WTC11 (cell line): ENCODE data around the gene CACNA1D. TPM values are rescaled to one million over a fixed set of nuclear protein-coding genes. Genes with fewer than 3 reads are reported as not detected.

Source experiments
- ATAC-seq: fragments of 200-7000 bp; cut with Tn5 transposase; 2 replicates; pipeline ENCODE4 v1.10.0; 2021; ENCODE audit warnings: mild to moderate bottlenecking, moderate library complexity
- CTCF ChIA-PET: fragments of 300-600 bp; sonication (Branson Sonifier 250); formaldehyde crosslinking; loops from one replicate; lab custom pipeline; 2021; ENCODE audit warnings: antibody characterized with exemption; lab: Charles Lee
- POLR2A ChIA-PET: fragments of 350-600 bp; sonication (Branson Sonifier 250); formaldehyde crosslinking; loops from one replicate; lab custom pipeline; 2021; ENCODE audit warnings: antibody characterized with exemption; lab: Charles Lee
- DNase-seq: peaks from one replicate; pipeline ENCODE4 v3.0.0; 2021; ENCODE audit warnings: low spot score
- H3K27ac Mint-ChIP-seq: 2 replicates; pipeline ENCODE4 v1.8.0; 2021; ENCODE audit warnings: mixed read lengths
- H3K27me3 Mint-ChIP-seq: 2 replicates; pipeline ENCODE4 v1.8.0; 2021; ENCODE audit warnings: low read depth, mild to moderate bottlenecking, moderate library complexity, mixed read lengths
- H3K36me3 Mint-ChIP-seq: 2 replicates; pipeline ENCODE4 v1.8.0; 2021; ENCODE audit warnings: mixed read lengths
- H3K4me1 Mint-ChIP-seq: 2 replicates; pipeline ENCODE4 v1.8.0; 2022; ENCODE audit warnings: mixed read lengths
- H3K4me3 Mint-ChIP-seq: 2 replicates; pipeline ENCODE4 v1.8.0; 2021; ENCODE audit warnings: mild to moderate bottlenecking, moderate library complexity, mixed read lengths
- H3K9me3 Mint-ChIP-seq: 2 replicates; pipeline ENCODE4 v1.8.0; 2021; ENCODE audit warnings: mixed read lengths
- CBFB ChIP-seq: sonication (generic); formaldehyde crosslinking; IDR thresholded peaks from 2 replicates; pipeline ENCODE4 v1.8.1; 2022; ENCODE audit warnings: mild to moderate bottlenecking, low read depth, missing genetic modification reagents
- CREM ChIP-seq: sonication (generic); formaldehyde crosslinking; IDR thresholded peaks from 2 replicates; pipeline ENCODE4 v1.8.1; 2022; ENCODE audit warnings: mild to moderate bottlenecking, missing genetic modification reagents, moderate library complexity
- E2F1 ChIP-seq: sonication (generic); formaldehyde crosslinking; IDR thresholded peaks from 2 replicates; pipeline ENCODE4 v1.8.0; 2022; ENCODE audit warnings: mild to moderate bottlenecking, missing genetic modification reagents
- E2F4 ChIP-seq: sonication (generic); formaldehyde crosslinking; IDR thresholded peaks from 2 replicates; pipeline ENCODE4 v1.8.1; 2022; ENCODE audit warnings: low read depth, mild to moderate bottlenecking, moderate library complexity, missing genetic modification reagents, borderline replicate concordance
- ETV6 ChIP-seq: sonication (generic); formaldehyde crosslinking; IDR thresholded peaks from 2 replicates; pipeline ENCODE4 v1.8.1; 2022; ENCODE audit warnings: mild to moderate bottlenecking, missing genetic modification reagents
- FOXJ3 ChIP-seq: sonication (generic); formaldehyde crosslinking; IDR thresholded peaks from 2 replicates; pipeline ENCODE4 v1.9.0; 2021; ENCODE audit warnings: missing genetic modification reagents, mild to moderate bottlenecking, borderline replicate concordance
- FOXP4 ChIP-seq: sonication (generic); formaldehyde crosslinking; IDR thresholded peaks from 2 replicates; pipeline ENCODE4 v1.8.0; 2022; ENCODE audit warnings: mild to moderate bottlenecking, missing genetic modification reagents
- GTF2I ChIP-seq: fragments of 250-450 bp; sonication (Bioruptor Pico); conservative IDR thresholded peaks from 2 replicates; pipeline ENCODE4 v1.4.0; 2021; ENCODE audit warnings: mild to moderate bottlenecking
- HMGA2 ChIP-seq: fragments of 250-450 bp; sonication (Bioruptor Pico); IDR thresholded peaks from 2 replicates; pipeline ENCODE4 v1.4.0; 2021; ENCODE audit warnings: mild to moderate bottlenecking, moderate library complexity
- IRF2 ChIP-seq: sonication (generic); formaldehyde crosslinking; IDR thresholded peaks from 2 replicates; pipeline ENCODE4 v1.8.0; 2022; ENCODE audit warnings: low read depth, missing genetic modification reagents, borderline replicate concordance
- MAX ChIP-seq: sonication (generic); formaldehyde crosslinking; IDR thresholded peaks from 2 replicates; pipeline ENCODE4 v1.8.0; 2022; ENCODE audit warnings: mild to moderate bottlenecking, missing genetic modification reagents
- NFE2L1 ChIP-seq: sonication (generic); formaldehyde crosslinking; IDR thresholded peaks from 2 replicates; pipeline ENCODE4 v1.8.1; 2023; ENCODE audit warnings: missing genetic modification reagents
- NR3C1 ChIP-seq: sonication (generic); formaldehyde crosslinking; conservative IDR thresholded peaks from 2 replicates; pipeline ENCODE4 v1.8.1; 2023; ENCODE audit warnings: low read depth, mild to moderate bottlenecking, missing genetic modification reagents
- PREB ChIP-seq: sonication (generic); formaldehyde crosslinking; IDR thresholded peaks from 2 replicates; pipeline ENCODE4 v1.8.1; 2022; ENCODE audit warnings: mild to moderate bottlenecking, missing genetic modification reagents, moderate library complexity, borderline replicate concordance
- RORB ChIP-seq: fragments of 250-450 bp; sonication (Bioruptor Pico); IDR thresholded peaks from 2 replicates; pipeline ENCODE4 v1.9.0; 2021; ENCODE audit warnings: mild to moderate bottlenecking
- TCF7 ChIP-seq: sonication (generic); formaldehyde crosslinking; IDR thresholded peaks from 2 replicates; pipeline ENCODE4 v1.8.0; 2022; ENCODE audit warnings: mild to moderate bottlenecking, low read depth, missing genetic modification reagents, moderate library complexity
- ZMAT4 ChIP-seq: fragments of 250-450 bp; sonication (Bioruptor Pico); IDR thresholded peaks from 2 replicates; pipeline ENCODE4 v1.9.0; 2021; ENCODE audit warnings: mild to moderate bottlenecking
- ZNF138 ChIP-seq: sonication (generic); formaldehyde crosslinking; conservative IDR thresholded peaks from 2 replicates; pipeline ENCODE4 v1.8.1; 2022; ENCODE audit warnings: mild to moderate bottlenecking, moderate library complexity, missing genetic modification reagents
- ZNF263 ChIP-seq: sonication (generic); formaldehyde crosslinking; IDR thresholded peaks from 2 replicates; pipeline ENCODE4 v1.8.1; 2022; ENCODE audit warnings: low read depth, mild to moderate bottlenecking, moderate library complexity, missing genetic modification reagents
- ZNF317 ChIP-seq: sonication (generic); formaldehyde crosslinking; IDR thresholded peaks from 2 replicates; pipeline ENCODE4 v1.8.1; 2023; ENCODE audit warnings: low read depth, mild to moderate bottlenecking, moderate library complexity, missing genetic modification reagents, borderline replicate concordance
- ZNF532 ChIP-seq: fragments of 250-450 bp; sonication (Bioruptor Pico); IDR thresholded peaks from 2 replicates; pipeline ENCODE4 v1.9.0; 2021; ENCODE audit warnings: mild to moderate bottlenecking, borderline replicate concordance
- ZNF671 ChIP-seq: fragments of 250-450 bp; sonication (Bioruptor Pico); IDR thresholded peaks from 2 replicates; pipeline ENCODE4 v1.8.0; 2021; ENCODE audit warnings: mild to moderate bottlenecking
- total RNA-seq: library from RNA; stranded (reverse); gene quantifications from 3 replicates; pipeline ENCODE4 v1.2.3, GENCODE V29; 2021

Gene CACNA1D
- total RNA-seq, 1 experiment from 2014 or later: 2.3 TPM

- Mint-ChIP-seq H3K36me3 (no peaks in the 10 kb centered on the region), H3K4me1 (no peaks in the 10 kb centered on the region), H3K27me3 (no peaks in the 10 kb centered on the region), H3K9me3 (no peaks in the 10 kb centered on the region), H3K4me3 (no peak overlapping the region), H3K27ac (no peak overlapping the region; the same call in 1 of the 2 replicates)
- no peak for ATAC-seq
- CTCF ChIA-PET: interaction anchor here (1.2 kb wide), 1 partner anchor 181 kb away, joined by 4 read pairs; the partner anchor contains the start of gene CACNA1D
- DNase-seq: no peak
- TF ChIP-seq NFE2L1 (CRISPR knock-in tag) (no peak), ZNF671 (CRISPR knock-in tag) (no peak), ZNF263 (CRISPR knock-in tag) (no peak), CBFB (CRISPR knock-in tag) (no peak), GTF2I (no peak), FOXJ3 (CRISPR knock-in tag) (no peak), FOXP4 (CRISPR knock-in tag) (no peak), RORB (no peak), PREB (CRISPR knock-in tag) (no peak), TCF7 (CRISPR knock-in tag) (no peak), CREM (CRISPR knock-in tag) (no peak)
- POLR2A ChIA-PET: no interaction called here
These were observed 180.7 kb downstream of the CACNA1D start for GRCh38 chr3:53675022-53675697.

- Mint-ChIP-seq H3K27me3 (no peaks in the 10 kb centered on the region), H3K4me3 (no peak overlapping the region), H3K27ac (no peak overlapping the region), H3K36me3 (no peaks in the 10 kb centered on the region), H3K9me3 (no peaks in the 10 kb centered on the region), H3K4me1 (no peaks in the 10 kb centered on the region)
- no peak for DNase-seq
- POLR2A ChIA-PET: no interaction called here
- CTCF ChIA-PET: interaction anchor here (1.2 kb wide), 1 partner anchor 182 kb away, joined by 4 read pairs; the partner anchor contains the start of gene CACNA1D
- ATAC-seq: no peak; the same call in 1 of the 2 replicates
- TF ChIP-seq IRF2 (CRISPR knock-in tag) (no peak), HMGA2 (CRISPR knock-in tag) (no peak), ZNF138 (CRISPR knock-in tag) (no peak), MAX (CRISPR knock-in tag) (no peak), ZMAT4 (CRISPR knock-in tag) (no peak), E2F4 (CRISPR knock-in tag) (no peak), NR3C1 (no peak), ZNF532 (CRISPR knock-in tag) (no peak), ETV6 (no peak), ZNF317 (CRISPR knock-in tag) (no peak), E2F1 (CRISPR knock-in tag) (no peak)
These were observed 181.5 kb downstream of the CACNA1D start for GRCh38 chr3:53675942-53676341.
